Testis (tissue), 2 donors: Measurements from ENCODE around the gene RGS21.

Experiments used
- POLR2A ChIP-seq: fragments of 450-650 bp; IDR thresholded peaks from one replicate; pipeline ENCODE4 v1.6.1; 2017; ENCODE audit warnings: antibody characterized with exemption, mild to moderate bottlenecking, moderate library complexity
- TF ChIP-seq, protein P1 (sequence below), 3 experiments: fragments of 450-650 bp in 2 of 3; fragments of 200-600 bp in 1 of 3; sonication (generic) in 1 of 3; IDR thresholded peaks; one replicate each; pipeline ENCODE4 v1.5.1; 2016 to 2019; ENCODE audit warnings: antibody characterized with exemption in 3 of 3, mild to moderate bottlenecking in 2 of 3, moderate library complexity in 1 of 3

DNA sequence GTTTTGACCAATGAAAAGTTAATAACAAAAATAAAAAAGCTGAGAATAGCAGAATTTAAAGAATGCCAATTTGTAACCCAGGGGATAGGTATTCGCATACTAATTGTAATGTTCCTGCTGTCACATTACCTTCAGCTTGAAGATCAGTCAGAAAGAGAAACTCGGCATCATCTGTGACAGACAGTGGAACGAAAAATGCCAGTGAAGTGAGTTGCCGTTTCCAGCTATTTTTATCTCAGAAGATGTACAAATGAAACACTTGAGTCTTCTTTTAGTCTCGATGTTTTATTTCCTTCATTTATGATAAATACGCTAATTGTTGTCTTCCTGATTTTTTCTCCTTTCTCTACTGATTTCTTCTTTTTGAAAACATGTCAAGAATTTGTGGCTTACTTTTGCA, 26.1 kb downstream of the RGS21 start:
- TF ChIP-seq, protein P1, sequence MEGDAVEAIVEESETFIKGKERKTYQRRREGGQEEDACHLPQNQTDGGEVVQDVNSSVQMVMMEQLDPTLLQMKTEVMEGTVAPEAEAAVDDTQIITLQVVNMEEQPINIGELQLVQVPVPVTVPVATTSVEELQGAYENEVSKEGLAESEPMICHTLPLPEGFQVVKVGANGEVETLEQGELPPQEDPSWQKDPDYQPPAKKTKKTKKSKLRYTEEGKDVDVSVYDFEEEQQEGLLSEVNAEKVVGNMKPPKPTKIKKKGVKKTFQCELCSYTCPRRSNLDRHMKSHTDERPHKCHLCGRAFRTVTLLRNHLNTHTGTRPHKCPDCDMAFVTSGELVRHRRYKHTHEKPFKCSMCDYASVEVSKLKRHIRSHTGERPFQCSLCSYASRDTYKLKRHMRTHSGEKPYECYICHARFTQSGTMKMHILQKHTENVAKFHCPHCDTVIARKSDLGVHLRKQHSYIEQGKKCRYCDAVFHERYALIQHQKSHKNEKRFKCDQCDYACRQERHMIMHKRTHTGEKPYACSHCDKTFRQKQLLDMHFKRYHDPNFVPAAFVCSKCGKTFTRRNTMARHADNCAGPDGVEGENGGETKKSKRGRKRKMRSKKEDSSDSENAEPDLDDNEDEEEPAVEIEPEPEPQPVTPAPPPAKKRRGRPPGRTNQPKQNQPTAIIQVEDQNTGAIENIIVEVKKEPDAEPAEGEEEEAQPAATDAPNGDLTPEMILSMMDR (IDR thresholded peaks at IDR 0.05): no peak
- TF ChIP-seq POLR2A: no peak
